SK-MEL-5 (cell line): ENCODE results near the gene DFFA. TPM values are rescaled to one million over a fixed set of nuclear protein-coding genes. Genes with fewer than 3 reads are reported as not detected.
A peak's percentile ranks its signal among the peaks of the same experiment; 100 is the strongest.
"Not testable (repeated sequence)": the region's sequence is repeated elsewhere in the genome, so short reads cannot be mapped to it uniquely, and the experiment has no call there.

Source experiments
- DNase-seq: peaks from one replicate; pipeline ENCODE4 v3.0.0-alpha.2; 2016; ENCODE audit warnings: low read depth, low spot score
- in situ Hi-C: cut with HindIII; loops from 2 replicates; pipeline ENCODE4 v1.10.0; 2016; ENCODE audit warnings: low sequenced_read_pairs, high pct_unique_total_duplicates, low pct_unique_long_range_greater_than_20kb
- total RNA-seq: library from RNA; depleted of rRNA; stranded (reverse); fragments of >200 nt; shearing (Covaris generic); gene quantifications from 2 replicates; pipeline ENCODE4 v1.2.3, GENCODE V29; 2014

The DFFA gene
- total RNA-seq, 1 experiment from 2014 or later: 43.9 TPM

- in situ Hi-C loops: no loop called here
- no peak for DNase-seq
Measured at GRCh38 chr1:10444248-10444647, 28.1 kb downstream of the DFFA start.

DNA sequence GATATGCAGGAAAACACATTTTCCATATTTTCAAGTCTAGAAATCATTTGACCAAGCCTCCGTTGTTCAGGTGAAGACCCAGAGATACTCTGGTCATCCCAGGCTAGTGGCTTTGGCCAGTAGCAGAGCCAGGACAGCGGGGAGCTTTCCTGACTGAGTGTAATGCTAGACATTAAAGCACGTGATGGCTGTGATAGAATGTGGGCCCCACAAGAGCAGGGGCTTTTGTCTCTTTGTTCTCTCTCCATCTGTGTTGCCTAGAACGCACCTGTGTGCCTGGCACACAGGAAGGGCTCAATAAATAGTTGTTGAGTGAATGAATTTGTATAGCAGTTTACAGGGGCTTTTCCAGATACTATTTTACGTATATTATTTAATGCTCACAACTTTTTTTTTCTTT, 31.5 kb downstream of the DFFA start:
- in situ Hi-C loops: no loop called here
- no peak for DNase-seq

GRCh38 chr1:10440305-10440704, 32.0 kb downstream of the DFFA start:
- no peak for DNase-seq
- in situ Hi-C loops: no loop called here

DNA sequence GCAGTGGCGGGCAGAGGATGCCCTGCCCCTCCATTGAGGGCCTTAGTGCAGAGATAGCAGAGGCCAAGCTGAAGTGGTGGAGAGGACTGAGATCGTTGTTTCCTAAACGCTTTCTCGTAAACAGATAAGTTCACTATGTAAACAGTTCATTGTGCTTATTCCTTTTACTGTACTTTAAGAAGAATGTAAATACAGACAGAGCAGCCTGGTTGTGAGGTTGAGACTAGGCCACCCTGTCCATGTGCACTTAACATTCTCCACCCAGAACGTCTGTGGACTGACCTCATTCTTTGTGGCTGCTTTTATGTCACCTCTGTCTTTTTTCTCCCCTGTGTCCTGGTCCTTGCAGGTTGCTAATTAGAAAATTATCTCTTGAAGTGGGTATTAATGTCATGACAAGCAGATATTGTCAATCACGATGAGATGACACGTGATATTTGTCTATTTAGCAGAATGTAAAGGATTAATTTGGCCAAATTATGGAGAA, 33.6 kb downstream of the DFFA start:
- in situ Hi-C loops: no loop called here
- no peak for DNase-seq

DNA sequence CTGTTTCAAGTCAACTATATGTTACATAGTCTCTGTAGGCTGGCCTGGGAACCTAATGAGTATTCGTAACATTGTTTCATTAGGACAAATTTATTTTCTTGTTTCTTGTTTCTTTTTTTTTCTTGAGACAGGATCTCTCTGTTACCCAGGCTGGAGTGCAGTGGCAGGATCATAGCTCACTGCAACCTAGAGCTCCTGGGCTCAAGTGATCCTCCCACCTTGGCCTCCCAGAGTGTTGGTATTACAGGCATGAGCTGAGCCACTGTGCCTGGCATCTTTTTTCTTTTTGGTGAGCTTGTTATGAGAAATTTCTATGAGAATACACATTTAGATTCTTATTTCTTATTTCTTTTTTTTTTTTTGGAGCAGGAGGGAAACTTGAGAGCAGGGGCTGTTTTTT, 35.3 kb downstream of the DFFA start:
- in situ Hi-C loops: no loop called here

GRCh38 chr1:10434590-10434989, 37.7 kb downstream of the DFFA start:
- DNase-seq: no peak
- in situ Hi-C loops: no loop called here

More for the DNA sequence above, 35.3 kb downstream of the DFFA start:
- DNase-seq: no peak

DNA sequence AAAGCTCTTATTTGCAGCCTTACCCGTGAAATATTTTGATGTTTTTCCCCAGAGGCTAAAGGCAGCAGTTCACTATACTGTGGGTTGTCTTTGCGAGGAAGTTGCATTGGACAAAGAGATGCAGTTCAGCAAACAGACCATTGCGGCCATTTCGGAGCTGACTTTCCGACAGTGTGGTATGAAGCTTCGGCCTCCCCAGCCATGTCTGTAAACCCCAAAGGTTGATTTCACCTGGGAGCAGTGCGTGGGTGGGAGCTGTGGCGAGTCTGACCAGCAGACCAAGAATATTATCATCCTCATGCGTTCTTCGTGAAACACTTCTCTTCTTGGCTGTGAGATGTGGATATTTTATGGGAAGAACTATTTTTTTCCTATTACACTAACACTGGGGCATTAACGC, 38.5 kb downstream of the DFFA start:
- no peak for DNase-seq
- in situ Hi-C loops: no loop called here

GRCh38 chr1:10432910-10433700, 39.2 kb downstream of the DFFA start:
- DNase-seq: no peak
- in situ Hi-C loops: no loop called here

- no peak for DNase-seq
- in situ Hi-C loops: no loop called here
Measured at GRCh38 chr1:10431070-10431730, 41.1 kb downstream of the DFFA start.

DNA sequence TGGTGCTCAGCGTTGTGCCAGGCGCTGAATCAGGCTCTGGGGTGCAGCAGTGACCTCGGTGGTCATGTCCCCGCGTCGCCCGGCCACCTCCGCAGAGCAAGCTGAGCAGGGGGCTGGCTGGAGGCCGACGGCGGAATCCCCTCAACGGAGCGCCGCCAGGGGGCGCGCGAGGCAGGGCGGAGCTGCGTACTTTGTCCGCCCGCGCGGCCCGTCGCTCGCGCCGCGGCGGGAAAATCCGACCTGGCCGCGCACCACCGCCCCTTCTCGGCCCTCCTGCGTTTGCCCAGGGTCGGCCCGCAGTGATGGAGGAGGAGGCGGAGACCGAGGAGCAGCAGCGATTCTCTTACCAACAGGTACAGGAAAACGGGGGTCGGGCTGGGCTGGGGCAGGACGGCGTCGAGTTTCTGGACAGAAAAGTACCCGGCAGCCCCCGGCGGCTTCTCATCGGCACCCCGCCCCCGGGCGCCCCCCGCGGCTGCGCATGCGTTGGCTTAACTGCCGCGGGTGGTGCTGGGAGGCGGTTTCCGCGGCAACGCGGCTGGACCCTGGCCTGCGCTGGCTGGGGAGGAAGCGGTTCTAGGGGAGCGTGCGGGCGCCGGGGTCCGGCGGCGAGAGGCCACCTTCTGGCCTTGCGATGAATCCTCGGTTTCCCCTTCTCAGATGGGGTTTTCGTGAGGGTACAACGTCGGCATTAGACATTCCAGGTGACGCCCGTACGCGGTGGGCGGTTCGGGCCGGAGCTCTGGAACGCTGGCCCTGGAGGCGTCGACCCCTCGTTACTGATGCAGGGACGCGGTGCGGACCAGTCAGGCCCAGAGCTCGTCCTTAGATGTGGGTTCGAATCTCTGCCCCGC, 41.9 kb downstream of the DFFA start, which contains the start of gene CENPS:
Gene CENPS, plus strand, starts transcription at position 218 of the 854 bp plus-strand sequence. Its CDS starts 85 bp downstream, at position 303.
- in situ Hi-C loops: no loop called here
- peak; percentile 77 for DNase-seq

- no peak for DNase-seq
- in situ Hi-C loops: no loop called here
Measured at GRCh38 chr1:10429868-10430215, 42.5 kb downstream of the DFFA start.

DNA sequence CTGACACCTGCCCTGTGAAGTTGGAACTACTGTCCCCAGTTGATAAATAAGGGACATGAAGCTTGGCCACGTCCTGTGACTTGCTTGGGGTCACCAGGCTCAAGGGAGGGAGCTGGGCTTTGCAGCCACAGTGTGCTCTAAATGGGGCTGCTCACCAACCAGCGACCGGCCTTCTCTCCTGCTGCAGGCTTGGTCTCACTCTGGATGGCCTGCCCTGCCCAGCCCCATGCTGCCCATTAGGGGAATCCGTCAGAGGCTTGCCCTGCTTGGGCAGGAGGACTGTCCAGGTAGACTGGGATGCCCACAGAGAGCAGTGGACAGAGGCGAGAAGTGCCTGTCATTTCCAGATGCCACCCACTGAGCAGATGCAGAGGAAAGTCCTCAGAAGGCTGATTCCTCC, 43.3 kb downstream of the DFFA start:
- in situ Hi-C loops: no loop called here
- DNase-seq: no peak

DNA sequence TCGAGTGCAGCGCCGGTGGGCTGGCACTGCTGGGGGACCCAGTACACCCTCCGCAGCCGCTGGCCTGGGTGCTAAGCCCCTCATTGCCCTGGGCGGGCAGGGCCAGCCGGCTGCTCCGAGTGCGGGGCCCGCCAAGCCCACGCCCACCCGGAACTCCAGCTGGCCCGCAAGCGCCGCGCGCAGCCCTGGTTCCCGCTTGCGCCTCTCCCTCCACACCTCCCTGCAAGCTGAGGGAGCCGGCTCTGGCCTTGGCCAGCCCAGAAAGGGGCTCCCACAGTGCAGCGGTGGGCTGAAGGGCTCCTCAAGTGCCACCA, 45.8 kb downstream of the DFFA start:
- DNase-seq: not testable (repeated sequence)

DNA sequence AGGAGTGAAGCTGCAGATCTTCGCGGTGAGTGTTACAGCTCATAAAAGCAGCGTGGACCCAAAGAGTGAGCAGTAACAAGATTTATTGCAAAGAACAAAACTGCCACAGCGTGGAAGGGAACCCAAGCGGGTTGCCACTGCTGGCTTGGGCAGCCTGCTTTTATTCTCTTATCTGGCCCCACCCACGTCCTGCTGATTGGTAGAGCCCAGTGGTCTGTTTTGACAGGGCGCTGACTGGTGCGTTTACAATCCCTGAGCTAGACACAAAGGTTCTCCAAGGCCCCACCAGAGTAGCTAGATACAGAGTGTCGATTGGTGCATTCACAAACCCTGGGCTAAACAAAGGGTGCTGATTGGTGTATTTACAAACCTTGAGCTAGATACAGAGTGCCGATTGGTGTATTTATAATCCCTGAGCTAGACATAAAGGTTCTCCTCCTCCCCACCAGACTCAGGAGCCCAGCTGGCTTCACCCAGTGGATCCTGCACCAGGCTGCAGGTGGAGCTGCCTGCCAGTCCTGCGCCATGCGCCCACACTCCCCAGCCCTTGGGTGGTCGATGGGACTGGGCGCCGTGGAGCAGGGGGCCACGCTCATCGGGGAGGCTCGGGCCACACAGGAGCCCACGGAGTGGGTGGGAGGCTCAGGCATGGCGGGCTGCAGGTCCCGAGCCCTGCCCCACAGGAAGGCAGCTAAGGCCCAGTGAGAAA, 46.3 kb downstream of the DFFA start:
- DNase-seq, in situ Hi-C loops: not testable (repeated sequence)

More for the DNA sequence above, 45.8 kb downstream of the DFFA start:
- in situ Hi-C loops: not testable (repeated sequence)

GRCh38 chr1:10424651-10425050, 47.7 kb downstream of the DFFA start:
- no peak for DNase-seq
- in situ Hi-C loops: no loop called here

GRCh38 chr1:10424034-10424433, 48.3 kb downstream of the DFFA start:
- peak; percentile 3 for DNase-seq
- in situ Hi-C loops: no loop called here

DNA sequence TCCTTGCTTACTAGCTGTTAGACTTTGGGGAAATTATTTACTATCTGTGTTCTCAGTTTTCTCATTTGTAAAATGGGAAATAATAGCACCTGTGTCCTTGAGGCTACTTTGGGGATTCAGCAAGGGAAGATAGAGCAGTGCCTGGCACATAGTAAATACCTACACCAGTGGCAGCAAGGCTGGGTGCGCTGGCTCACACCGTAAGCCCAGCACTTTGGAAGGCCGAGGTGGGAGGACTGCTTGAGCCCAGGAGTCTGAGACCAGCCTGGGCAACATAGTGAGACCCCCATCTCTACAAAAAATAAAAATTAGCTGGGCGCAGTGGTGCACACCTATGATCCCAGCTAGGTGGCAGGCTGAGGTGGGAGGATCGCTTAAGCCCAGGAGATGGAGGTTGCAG, 50.7 kb downstream of the DFFA start:
- in situ Hi-C loops: no loop called here
- DNase-seq: no peak

- in situ Hi-C loops: no loop called here
Measured at GRCh38 chr1:10419351-10419750, 53.0 kb downstream of the DFFA start.

More at GRCh38 chr1:10419351-10419750, 53.0 kb downstream of the DFFA start:
- DNase-seq: no peak
